DMS79 (cell line): Measurements from ENCODE around the gene SHISA7.

ENCODE experiments used
- DNase-seq: peaks from one replicate; lab custom pipeline; 2025; lab: John Stamatoyannopoulos, UW

Gene SHISA7

GRCh38 chr19:55482156-55482961, 39.3 kb upstream of the SHISA7 start:
- no peak for DNase-seq

GRCh38 chr19:55481794-55482155, 38.7 kb upstream of the SHISA7 start:
- no peak for DNase-seq

- no peak for DNase-seq
These were observed 38.2 kb upstream of the SHISA7 start for GRCh38 chr19:55481148-55481793.

- no peak for DNase-seq
These were observed 36.5 kb upstream of the SHISA7 start for GRCh38 chr19:55479451-55480230.

- no peak for DNase-seq
These were observed 35.9 kb upstream of the SHISA7 start for GRCh38 chr19:55479045-55479444.

GRCh38 chr19:55478364-55478763, 35.3 kb upstream of the SHISA7 start:
- no peak for DNase-seq

GRCh38 chr19:55477905-55478304, 34.8 kb upstream of the SHISA7 start:
- DNase-seq: no peak

- peak; percentile 94 for DNase-seq
These were observed 33.1 kb upstream of the SHISA7 start, which contains the start of gene ZNF628 for GRCh38 chr19:55476100-55476775. ZNF628 (plus strand) TSS chr19:55476617; CDS start chr19:55479911, 3,294 bp downstream.

GRCh38 chr19:55474269-55475265, 31.5 kb upstream of the SHISA7 start:
- no peak for DNase-seq

GRCh38 chr19:55473225-55474012, 30.3 kb upstream of the SHISA7 start:
- DNase-seq: no peak

- no peak for DNase-seq
These were observed 29.4 kb upstream of the SHISA7 start for GRCh38 chr19:55472463-55472862.

GRCh38 chr19:55471266-55471665, 28.2 kb upstream of the SHISA7 start:
- no peak for DNase-seq

- DNase-seq: no peak
These were observed 24.9 kb upstream of the SHISA7 start for GRCh38 chr19:55468054-55468393.

- DNase-seq: no peak
These were observed 24.3 kb upstream of the SHISA7 start for GRCh38 chr19:55467236-55468053.

GRCh38 chr19:55466241-55466614, 23.1 kb upstream of the SHISA7 start:
- DNase-seq: no peak

- DNase-seq: no peak
These were observed 22.6 kb upstream of the SHISA7 start for GRCh38 chr19:55465460-55466240.

- no peak for DNase-seq
These were observed 21.6 kb upstream of the SHISA7 start, which contains the start of gene C19orf85 for GRCh38 chr19:55464662-55465054. C19orf85 (minus strand) TSS chr19:55464751; CDS start chr19:55464554, 197 bp downstream.

GRCh38 chr19:55464039-55464661, 21.1 kb upstream of the SHISA7 start:
- DNase-seq: no peak
